Eye (tissue), 1 donor: ENCODE results near the gene LENG1.

ENCODE experiments used
- DNase-seq: peaks from one replicate; pipeline ENCODE4 v3.0.0-alpha.2; 2015

The LENG1 gene

DNA sequence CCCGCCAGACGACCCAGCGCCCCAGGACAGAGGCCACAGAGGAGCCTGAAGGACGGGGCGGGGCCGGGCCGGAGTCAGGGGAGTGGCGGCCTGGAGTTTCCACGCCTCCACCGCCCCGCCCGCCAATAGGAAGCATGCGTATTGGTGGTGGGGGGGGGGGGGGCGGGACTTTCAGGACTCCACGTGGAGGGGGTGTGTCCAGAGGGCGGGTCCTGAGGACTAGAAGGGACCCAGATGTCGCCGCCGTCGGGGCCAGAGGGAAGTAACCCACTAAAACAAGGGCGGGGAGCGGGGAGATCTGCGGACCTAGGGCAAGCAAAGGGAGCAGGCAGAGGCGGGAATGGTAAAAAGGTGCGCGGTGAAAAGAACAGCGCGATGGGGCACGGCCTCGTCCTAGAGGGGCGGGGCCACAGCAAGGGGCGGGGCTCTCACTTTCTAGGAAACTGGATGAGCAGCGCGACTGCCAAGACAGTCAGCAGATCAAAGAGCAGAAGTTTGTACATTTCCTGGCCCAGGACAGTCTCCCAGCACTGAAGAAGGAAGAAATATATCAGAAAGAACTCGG, 2.8 kb upstream of the LENG1 start:
- peak; percentile 67 for DNase-seq

- DNase-seq: peak; percentile 12
Measured at GRCh38 chr19:54160854-54161253, 1.3 kb upstream of the LENG1 start.

GRCh38 chr19:54160182-54160811, 776 bp upstream of the LENG1 start:
- DNase-seq: no peak

- no peak for DNase-seq
Measured at GRCh38 chr19:54158812-54159351, 639 bp downstream of the LENG1 start.

- peak; percentile 13 for DNase-seq
Measured at GRCh38 chr19:54156953-54157352, 2.6 kb downstream of the LENG1 start.

DNA sequence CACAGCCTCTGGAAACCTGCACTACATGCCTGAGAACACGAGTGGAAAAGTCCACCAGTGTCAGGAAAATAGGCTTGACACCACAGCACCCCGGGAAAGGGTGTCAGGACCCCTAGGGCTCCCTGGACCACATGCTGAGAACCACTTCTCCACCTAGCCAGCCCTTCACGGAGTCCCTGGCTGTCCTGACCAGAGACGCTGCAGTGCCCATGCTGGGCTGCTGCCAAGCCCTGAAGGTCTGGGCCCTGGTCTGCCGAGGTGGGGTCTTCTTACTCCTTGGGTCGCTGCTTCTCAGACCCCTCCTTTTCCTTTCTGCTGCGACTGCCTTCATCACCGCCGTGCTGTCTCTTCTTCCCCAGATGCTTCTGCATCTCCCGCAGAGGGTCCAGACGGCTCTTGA, 3.0 kb downstream of the LENG1 start:
- no peak for DNase-seq

- no peak for DNase-seq
Measured at GRCh38 chr19:54155694-54156093, 3.8 kb downstream of the LENG1 start.

DNA sequence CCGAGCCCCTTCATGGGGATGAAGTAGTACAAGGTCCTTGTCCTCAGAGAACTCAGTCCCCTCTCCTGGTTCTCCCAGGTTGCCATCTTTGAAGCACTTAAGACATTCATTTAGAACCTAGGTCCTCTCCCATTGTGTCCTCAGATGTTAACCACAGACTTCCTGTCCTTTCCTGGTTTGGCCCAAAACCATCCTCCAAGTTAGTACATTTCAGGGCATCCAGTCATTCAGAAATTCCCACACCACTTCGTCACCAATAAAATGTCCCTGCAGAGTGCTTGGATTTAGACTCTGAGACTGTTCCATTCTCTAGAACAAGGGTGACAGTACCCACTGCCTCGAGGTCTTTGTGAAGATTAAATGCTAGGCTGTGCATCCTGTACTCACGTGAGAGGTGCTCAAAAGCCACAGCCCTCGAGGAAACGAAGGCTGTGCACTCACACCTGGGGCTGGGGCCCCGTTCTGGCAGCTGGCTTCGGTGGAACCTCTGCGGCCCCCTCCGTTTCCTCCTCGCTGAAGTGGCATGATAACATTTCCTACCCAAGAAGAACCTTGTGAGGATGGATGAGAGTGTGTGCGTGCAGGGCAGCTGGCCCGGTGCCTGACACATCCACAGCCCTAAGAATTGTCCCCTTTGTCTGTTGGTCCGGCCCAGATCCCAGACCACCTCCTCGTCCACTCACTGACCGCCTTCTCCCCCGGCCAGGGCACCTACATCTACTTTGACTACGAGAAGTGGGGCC, 4.7 kb downstream of the LENG1 start:
- DNase-seq: no peak

GRCh38 chr19:54153731-54154326, 5.7 kb downstream of the LENG1 start:
- DNase-seq: no peak

DNA sequence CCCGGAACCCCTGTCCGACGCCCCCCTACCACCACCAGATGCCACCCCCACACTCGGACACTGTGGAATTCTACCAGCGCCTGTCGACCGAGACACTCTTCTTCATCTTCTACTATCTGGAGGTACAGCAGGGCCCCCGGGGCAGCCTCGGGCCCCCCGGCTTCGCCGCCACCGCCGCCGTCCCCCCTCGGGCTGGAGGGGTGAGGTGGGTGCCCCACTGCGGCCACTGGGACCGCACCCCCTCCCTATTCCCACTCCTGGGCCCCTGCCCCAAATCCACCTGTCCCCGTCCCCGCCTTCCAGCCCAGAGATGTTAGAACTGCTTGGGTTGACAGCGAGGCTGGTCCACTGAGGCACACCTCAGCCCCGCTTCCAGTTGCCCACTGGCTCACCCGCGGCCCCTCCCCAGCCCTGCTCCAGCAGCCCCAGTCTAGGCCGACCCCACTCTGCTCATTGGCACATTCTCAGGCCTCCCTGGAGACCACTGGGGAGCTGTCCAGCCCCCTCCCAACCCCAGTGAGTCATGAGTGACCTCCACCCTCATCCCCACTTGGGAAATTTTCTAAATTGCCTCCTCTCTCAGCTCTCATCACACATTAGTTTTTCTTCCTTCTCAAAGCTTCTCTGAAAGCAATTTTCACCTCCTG, 6.5 kb downstream of the LENG1 start:
- no peak for DNase-seq

GRCh38 chr19:54152267-54152666, 7.3 kb downstream of the LENG1 start:
- DNase-seq: no peak

DNA sequence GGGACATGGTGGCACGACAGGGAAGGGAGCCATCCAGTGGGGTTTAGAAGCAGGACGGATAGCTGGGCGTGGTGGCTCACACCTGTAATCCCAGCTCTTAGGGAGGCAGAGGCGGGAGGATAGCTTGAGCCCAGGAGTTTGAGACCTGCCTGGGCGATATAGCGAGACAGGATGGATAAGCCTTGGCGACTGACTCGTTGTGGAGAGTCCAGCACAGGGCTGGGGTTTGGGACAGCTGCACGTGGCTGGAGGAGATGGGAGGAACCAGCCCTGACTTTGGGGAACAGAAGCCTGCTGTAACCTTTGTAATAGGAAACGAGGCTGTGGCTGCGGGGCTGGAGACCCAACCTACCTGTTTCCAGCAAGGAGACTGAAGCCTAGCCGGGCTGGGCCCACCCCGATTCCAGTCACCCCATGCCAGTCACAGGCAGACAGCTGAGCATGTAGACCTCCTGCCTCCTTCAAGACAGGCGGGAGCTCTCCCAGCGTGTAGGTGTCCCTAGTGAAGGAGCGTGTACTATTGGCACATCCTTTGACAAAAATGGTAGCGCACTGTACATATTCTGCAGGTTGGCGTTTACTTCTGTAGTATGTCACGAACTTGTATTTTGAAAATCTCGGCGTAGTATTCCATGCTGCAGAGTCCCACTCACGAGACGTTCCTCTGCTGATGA, 8.0 kb downstream of the LENG1 start:
- no peak for DNase-seq

- DNase-seq: no peak
Measured at GRCh38 chr19:54149021-54149812, 10.3 kb downstream of the LENG1 start.

- no peak for DNase-seq
Measured at GRCh38 chr19:54148158-54148557, 11.4 kb downstream of the LENG1 start.

- no peak for DNase-seq
Measured at GRCh38 chr19:54147676-54148075, 11.8 kb downstream of the LENG1 start.

DNA sequence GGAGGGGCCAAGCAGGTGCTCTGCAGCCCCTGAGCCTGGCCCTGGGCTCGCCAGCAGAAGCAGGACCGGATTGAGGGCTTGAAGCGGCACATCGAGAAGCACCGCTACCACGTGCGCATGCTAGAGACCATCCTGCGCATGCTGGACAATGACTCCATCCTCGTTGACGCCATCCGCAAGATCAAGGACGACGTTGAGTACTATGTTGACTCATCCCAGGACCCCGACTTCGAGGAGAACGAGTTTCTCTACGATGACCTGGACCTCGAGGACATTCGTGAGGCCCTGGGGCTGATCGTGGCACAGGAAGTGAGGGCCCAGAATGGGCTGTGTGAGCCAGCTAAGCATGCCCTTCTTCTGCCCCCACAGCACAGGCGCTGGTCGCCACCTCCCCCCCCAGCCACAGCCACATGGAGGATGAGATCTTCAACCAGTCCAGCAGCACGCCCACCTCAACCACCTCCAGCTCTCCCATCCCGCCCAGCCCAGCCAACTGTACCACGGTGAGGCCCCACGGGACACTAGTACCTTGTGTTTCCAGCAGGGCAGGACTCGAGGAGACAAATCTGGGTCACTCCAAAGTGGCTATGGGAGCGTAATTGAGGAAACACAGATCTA, 13.9 kb downstream of the LENG1 start:
- DNase-seq: no peak

DNA sequence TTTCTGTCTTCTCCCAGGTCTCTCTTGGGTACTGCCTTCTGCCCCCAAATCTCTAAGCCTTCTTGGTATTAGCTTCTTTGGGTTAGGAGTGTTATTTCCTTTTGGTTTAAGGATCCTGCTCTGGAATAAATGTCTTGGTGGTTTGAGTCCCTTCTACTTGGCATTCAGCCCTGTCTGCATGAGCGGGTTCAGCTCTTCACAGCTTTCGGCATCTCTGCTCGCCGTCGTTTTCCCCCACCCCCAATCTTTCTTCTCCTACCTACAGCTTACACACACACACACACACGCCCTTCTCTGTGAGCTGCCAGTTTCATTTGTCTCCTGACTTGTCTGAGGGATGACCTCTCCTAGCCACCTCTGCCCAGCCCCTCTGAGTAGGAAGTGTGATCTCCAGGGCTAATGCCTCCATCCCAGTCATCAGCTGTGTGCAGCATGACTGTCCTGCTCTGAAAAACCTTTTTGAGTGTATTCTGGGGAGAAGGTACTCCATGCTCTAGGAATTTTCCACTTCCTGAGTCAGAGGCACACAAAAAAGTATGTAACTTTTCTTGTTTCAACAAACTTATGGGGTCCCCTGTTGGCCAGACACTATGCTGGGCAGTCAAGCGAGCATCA, 17.2 kb downstream of the LENG1 start:
- DNase-seq: no peak

DNA sequence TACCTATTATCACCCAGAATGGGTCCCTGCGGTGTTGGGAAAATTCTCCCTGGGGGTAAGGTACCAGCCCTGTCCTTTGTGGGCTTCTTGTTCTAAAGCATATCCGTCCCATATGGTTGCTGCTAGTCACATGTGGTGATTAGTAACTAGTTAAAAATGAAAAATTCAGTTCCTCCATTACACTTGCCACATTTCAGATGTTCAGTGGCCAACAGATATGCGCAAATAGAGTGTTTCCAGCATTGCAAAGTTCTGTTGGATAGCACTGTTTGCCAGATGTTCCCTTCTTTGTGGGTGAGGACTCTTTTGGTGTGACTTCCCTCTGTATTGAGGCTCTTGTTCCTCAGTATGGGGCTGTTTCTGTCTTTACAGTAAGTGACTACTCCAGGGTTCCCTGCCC, 18.2 kb downstream of the LENG1 start:
- DNase-seq: no peak

DNA sequence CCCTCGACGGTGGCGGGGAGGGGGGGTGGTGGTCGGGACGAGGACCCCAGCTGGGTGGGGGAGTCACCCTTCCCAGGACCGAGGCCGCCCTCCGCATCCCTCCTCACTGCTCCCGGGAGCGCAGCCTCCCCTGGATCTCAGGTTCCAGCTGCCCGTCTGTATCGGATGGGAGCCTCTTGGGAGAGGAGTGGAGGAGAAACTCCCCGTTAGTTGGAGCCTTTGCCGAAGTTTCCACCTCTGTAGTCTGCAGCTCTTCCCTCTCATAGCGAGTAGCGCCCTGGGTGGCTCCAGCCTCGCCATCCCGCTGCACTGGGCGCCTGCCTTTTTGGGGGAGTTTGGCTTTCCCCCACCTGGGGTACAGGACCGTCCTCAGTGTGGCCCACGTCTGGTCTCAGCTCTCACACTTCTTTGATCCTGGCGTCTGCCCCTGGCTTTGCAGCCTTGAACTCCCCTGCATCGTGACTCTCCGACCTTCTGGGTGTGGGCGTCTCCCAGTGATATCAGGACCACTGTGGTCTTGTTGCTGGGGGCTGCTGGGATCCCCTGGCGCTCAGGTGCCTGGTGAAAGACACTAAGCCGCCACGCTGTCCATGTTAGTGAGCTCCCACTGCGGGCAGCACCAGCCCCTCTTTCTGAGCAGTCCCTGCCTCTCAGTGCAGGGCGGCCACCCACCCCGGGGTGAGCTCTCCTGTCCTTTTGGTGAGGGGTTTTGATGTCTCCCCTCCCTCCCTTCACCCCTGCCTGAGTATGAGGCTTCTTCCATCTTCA, 20.8 kb downstream of the LENG1 start:
- no peak for DNase-seq
